ENCODE results near the gene LYST.
"Not testable (repeated sequence)": the region's sequence is repeated elsewhere in the genome, so short reads cannot be mapped to it uniquely, and the experiment has no call there.

The LYST gene

DNA sequence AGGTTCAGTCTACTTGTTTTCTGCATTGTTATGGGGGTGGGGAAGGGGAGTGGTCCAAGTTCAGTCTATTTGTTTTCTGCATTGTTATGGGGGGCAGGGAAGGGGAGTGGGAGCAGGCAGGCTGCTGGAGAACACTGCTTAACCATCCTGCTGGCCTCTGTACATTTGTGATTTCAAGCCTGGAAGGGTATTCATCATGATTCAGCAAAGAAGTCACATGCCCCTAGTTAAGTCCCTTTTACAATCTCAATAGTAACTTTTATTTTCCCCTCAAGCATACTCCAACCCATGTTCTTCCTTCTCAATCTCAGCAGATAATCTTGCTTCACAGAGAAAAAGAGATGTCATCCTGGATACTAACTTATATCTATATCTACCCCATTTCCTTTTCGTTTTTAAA lies 7.9 kb downstream of the LYST start:
- DNase-seq (ENCODE audit: low read depth in 3 of 3) = no peak

DNA sequence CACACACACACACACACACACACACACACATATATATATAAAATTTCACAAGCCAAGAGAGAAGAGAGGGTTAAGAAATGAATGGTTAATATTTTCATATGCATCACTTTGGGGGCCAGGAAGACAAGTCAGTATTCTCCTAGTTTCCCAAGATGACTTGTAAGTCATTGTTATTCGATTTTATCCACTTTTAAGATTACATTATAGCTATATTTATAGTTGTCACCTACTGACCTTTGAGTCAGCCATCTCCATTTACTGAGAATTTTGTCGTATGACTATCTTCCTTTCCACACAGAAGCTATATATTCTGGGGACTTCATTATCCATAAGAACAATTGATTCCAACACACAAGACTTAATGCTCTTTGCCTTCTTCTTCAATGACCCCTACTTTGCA lies 8.9 kb downstream of the LYST start:
- no peak for DNase-seq (ENCODE audit: low read depth in 3 of 3)

DNA sequence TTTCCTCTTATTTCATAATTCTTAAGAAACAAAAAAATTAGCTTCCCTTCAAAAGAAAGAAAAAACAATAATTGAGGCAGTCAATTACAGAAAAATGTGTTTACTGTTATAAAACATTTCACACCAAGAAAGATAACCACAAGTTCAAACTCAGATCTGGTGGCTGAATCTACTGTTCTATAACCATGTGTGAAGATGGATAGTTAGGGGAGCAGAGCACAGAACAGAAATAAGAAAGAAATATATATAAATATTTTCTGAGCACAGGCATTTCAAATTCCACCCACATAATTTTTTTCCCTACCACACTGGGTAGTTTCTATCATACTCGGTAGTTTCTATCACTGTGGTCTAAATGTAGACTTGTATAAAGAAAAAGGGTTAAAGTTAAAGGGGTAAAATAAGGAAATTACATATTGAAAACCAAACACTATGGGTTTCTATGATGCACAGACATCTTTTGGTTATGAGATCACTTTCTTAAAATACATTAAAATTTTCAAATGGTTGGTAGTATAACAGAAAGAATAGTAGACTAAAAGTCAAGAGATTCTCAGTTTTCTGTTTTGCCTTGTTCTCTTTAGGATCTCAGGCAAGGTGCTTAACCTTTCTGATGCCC lies 10.8 kb downstream of the LYST start:
- DNase-seq (ENCODE audit: low read depth in 3 of 3) = no peak

DNA sequence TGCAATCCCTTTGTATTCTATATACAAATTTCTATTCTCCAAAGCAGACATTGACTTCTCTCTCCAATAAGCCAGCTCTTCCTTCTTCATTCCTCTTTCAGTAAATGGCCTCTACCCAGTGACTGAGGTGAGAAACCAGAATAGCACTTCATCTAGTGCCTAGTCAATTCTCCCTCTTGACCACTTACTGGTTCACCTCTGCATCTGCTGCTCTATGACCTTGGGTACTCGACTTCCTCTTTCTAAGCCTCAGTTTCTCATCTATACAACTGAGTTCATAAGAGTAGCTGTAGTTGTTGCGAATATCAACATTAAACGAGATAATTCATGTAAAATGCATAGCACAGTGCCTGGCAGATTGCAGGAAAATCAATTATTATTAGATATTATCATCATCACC lies 12.4 kb downstream of the LYST start:
- DNase-seq (ENCODE audit: low read depth in 3 of 3) = no peak

DNA sequence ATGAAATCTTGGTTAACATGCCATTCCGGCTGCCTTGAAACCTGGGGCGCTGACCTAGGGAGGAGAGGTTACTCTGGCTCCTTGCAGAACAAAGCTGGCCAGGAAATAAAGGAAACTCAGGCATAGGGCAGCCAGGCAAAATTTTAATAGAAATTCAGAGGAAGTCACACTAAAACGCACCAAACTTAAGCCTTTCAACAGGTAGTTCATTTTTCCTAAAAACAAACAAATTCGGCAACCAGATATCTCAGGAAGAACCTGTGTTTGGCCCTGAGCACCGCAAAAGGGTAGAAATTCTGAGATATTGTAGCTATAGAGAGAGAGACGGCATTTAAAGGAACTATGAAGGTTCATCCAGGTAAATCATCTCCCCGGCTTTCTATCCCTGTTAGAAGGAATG lies 13.1 kb downstream of the LYST start:
- no peak for DNase-seq (ENCODE audit: low read depth in 3 of 3)

DNA sequence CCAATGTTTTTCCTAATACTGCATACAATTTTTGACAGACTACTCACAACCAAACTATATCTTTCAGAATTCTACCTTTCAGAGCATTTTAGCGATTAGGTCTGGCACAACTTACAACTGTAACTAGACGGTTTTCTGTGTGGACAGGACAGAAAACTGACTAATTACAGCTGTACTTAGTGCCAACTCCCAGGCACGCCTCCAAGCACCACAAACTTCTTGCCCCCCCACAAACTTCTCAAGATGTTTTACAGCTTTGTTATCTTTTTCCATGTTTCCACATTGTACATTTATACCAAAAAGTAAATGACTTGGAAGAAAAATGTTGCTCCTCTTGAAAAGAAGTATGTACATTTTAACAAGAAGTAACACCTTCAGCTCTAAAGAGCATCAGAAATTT lies 13.8 kb downstream of the LYST start:
- DNase-seq (ENCODE audit: low read depth in 3 of 3) = no peak

DNA sequence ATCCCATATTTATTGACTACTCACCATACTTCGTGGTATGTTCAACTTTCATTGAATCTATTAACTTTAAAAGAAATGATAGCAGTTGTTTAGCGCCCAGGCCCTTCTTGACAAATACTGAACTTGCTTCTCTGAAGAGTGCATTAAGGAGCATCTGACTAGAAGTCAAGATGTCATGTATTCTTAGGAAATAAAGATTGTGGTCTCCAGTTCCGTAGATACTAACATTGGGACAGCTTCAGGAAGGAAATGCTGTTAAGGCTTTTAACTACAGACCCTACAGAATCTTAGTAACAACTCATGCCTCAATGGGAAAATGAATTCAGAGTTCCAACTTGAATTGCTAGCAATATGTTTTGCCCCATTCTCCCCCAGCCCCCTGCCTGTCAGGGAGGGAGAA lies 14.8 kb downstream of the LYST start:
- no peak for DNase-seq (ENCODE audit: low read depth in 3 of 3)

DNA sequence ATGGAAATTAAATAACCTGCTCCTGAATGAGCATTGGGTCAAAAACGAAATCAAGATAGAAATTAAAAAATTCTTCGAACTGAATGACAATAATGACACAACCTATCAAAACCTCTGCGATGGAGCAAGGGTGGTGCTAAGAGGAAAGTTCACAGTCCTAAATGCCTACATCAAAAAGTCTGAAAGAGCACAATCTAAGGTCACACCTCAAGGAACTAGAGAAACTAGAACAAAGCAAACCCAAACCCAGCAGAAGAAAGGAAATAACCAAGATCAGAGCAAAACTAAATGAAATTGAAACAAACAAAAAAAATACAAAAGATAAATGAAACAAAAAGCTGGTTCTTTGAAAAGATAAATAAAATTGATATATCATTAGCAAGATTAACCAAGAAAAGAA lies 18.5 kb downstream of the LYST start:
- DNase-seq (ENCODE audit: low read depth in 3 of 3) = not testable (repeated sequence)

DNA sequence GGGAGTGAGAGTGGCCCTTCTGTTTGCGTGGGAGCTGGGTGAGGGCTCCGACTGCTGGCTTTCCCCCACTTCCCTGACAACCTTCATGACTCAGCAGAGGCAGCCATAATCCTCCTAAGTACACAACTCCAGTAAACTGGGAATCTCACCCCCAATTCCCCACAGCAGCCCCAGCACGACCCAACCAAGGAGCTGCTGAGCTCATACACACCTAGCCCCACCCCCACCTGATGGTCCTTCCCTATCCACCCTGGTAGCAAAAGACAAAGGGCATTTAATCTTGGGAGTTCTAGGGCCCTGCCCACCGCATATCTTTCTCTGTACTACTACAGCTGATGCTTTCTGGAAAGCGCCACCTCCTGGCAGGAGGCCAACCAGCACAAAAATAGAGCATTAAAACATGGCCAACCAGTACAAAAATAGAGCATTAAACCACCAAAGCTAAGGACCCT lies 21.0 kb downstream of the LYST start:
- not testable (repeated sequence) for DNase-seq (ENCODE audit: low read depth in 3 of 3)

DNA sequence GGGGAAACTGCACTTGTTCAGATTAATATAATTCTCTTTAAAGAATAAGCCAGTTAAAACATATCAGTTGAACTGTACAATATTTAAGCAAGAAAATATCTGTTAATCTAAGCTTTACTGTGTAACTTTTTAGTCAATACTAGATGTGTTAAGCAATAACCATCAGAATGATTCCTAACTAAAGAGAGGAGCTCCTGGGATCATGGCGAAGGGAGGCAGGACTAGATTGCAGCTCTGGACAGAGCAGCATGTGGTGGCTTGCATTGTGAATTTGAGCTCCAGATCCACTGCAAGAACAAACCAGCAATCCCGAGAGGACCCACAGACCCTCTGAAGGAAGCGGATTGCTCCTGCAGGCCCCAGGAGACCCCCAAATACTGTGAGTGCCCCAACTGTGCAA lies 21.9 kb downstream of the LYST start:
- no peak for DNase-seq (ENCODE audit: low read depth in 3 of 3)

DNA sequence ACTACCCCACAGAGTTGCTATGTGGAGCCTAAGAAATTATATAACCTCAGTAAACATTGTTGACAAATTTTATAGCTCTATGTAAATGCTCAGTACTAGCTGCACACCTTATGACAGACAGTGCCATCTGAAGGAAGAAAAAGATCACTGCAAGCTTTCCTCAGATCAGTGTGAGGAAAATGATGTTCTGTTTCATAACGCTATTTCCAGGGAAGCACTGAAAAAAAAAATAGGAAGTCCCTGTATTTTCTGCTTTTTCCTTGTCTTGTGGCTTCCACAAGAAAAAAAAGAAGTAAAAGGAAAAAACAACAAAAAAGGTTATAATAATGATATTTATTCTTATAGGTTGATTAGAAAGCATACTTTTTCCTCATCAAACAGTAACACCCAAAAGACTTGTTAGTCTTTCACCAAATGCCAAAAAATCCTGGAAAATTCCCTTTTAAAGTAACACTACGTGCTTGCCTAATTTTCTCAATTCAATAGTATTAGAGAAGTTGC lies 23.2 kb downstream of the LYST start:
- no peak for DNase-seq (ENCODE audit: low read depth in 3 of 3)

DNA sequence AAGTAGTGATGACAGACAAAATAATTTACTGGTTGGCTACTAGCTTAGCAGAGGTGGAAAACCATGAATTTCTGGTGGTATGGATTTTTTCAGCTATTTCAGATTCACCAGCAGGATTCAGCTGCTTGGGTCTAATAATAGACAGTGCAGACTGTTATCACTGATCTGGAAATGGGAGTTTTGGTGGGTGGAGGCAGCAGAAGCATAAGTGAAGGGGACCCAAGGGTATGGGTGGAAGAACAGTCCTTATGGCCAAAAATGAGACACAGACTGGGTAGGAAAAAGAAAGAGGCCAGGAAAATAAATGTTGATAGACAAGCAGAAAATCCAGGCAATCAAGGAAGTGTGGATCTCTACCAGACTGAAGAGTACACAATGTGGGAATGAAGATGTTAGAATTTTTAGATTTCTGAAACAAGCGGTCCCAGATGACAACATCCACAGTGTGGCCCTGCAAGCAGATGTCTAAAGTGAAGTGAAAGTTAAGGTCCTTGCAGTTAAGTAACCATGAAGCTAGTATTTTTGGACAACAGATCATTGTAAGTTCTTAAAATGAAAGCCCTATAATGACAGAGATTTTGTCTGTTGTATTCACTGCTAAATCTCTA lies 24.7 kb downstream of the LYST start:
- no peak for DNase-seq (ENCODE audit: low read depth in 3 of 3)

DNA sequence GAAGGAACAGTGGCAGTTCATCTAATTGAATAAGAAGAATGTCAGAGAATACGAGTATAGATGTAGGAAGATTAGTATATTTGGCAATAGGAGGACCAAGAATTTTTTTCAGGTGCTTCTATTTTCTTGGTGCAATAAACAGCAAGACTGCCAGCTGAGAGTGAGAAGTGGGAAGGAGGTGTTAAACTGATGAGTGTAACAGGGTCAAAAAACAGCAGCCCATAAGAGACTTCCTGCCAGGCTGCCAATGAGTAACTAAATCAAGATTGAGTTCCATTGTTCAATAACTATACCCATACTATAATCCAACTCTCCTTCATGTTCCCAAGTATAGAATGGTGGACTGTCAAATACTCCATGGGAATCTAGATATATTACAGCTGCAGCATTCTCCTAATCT lies 28.7 kb downstream of the LYST start:
- DNase-seq (ENCODE audit: low read depth in 3 of 3) = no peak

DNA sequence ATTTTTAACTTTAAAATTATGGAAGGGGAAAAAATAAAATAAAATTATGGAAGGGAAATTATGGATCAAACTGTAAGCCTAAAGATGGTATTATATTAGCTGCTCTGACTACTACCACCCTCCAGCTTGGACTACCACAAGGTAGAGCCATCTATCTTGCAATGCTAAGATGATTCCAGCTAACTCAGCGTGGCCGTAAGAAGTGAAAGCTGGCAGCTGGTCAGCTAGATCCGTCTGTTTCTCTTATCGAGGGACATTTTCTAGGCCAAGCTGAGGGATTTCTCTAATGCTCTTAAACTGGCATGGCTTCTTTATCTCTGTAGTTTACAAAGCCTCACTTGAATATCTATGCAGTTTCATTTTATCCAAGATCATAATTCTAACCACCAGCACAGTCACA lies 31.5 kb downstream of the LYST start:
- no peak for DNase-seq (ENCODE audit: low read depth in 3 of 3)

DNA sequence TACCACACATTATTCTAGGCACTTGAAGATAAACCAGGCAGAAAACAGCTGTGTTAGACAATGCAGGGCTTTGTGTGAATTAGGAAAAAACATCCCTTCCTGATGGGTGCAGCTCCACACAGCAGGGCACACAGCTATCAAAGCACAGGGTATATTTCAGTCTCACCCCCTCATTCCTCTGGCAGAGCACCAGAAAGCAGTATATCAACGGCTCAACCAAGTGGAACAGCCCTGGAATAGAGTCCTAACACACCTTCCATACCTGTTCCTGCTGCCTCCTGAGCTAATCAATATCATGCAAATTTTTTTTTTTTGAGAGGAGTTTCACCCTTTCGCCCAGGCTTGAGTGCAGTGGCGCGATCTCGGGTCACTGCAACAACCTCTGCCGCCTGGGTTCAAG lies 32.1 kb downstream of the LYST start:
- DNase-seq (ENCODE audit: low read depth in 3 of 3) = no peak

DNA sequence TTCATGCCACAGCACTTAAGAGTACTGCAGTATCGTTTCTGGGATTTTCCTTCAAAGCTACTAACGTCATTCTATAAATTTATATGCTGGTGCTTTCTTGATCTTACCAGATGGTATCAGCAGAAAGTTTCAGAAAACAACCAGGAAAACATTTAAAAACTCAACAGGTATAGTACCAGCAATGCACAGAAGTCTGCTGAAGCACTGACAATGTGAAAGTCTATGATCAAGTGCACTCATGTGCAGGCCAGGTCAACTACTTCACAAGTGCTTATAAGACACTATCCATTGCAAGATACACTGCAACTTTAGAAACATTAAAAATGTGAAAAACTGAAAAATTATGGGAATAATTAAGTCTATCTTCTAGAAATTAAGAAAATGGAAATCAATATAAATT lies 34.7 kb downstream of the LYST start:
- no peak for DNase-seq (ENCODE audit: low read depth in 3 of 3)

DNA sequence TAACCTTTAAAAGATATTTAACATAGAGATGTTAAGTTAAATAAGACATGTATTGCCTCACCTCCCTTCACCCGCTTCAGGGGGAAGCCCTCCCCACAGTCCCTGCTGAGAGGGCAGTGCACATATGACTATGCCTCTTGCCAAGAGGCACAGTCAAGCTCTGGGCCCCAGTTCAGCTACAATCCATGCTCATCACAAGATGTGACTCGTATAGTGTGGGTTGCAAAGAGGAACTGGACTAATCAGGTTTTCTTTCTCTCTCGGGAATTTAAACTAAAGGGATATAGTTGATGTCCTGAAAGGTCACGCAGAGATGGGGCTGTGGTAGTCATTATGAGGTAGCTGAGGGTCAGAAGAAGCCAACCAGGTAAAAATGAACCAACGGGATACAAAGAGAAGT lies 35.6 kb downstream of the LYST start:
- DNase-seq (ENCODE audit: low read depth in 3 of 3) = no peak

DNA sequence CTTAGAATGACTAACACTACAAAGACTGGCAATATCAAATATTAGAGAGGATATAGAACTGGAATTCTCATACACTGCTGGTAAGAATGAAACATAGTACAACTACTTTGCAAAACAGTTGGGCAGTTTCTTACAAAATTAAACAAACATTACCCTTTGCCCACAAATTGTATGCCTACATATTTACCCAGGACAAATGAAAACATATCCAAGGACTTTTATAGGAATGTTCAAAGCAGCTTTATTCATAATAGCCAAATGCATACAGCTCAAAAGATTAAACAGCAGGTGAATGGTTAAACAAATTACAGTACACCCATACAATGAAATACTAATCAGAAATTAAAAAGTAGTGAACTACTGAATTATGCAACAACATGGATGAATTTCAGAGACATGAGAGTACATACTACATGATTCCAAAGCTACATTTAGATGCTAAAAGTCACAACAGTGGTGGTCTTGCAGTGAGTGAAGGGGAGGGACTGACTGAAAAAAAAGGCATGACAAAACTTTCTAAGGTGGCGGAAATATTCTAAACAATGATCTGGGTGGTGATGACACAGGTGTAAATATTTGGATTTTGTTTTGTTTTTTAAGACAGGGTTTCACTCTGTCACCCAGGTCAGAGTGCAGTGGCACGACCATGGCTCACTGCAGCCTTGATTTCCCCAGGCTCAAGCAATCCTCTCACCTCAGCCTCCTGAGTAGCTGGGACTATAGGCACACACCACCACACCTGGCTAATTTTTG lies 40.4 kb downstream of the LYST start:
- DNase-seq (ENCODE audit: low read depth in 3 of 3) = no peak

DNA sequence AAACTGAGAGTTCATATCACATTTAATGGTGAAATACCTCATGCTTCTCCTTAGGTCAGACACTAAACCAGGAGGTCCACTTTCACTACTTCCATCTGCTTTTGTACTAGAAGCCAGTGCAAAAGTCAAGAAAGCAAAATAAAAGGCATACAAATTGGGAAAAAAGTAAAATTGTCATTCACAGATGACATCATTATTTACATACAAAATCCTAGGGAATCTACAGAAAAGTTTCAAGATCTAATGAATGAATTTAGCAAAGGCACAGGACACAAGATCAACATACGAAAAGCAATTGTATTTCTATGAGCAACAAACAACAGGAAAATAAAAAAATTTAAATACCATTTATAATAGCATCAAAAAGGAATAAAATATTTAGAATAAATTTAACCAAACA lies 41.5 kb downstream of the LYST start:
- no peak for DNase-seq (ENCODE audit: low read depth in 3 of 3)

DNA sequence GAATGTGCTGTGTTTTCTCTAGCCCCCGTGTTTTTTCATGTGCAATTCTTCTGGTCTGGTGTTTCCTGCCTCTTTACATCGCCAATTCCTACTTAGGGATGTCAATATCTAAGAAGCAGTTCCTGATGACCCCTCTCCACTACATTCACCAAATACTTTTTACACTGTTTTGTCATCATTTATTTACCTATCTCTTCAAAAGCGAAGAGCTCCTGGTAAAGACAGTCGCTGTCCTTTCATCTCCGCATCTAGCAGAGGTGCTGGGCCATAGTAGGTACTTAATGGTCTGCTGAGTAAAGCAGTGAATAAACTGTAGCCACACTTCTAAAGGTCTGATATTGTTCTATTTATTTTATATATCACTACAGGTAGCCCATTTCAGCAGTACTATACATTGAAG lies 43.0 kb downstream of the LYST start:
- DNase-seq (ENCODE audit: low read depth in 3 of 3) = no peak

DNA sequence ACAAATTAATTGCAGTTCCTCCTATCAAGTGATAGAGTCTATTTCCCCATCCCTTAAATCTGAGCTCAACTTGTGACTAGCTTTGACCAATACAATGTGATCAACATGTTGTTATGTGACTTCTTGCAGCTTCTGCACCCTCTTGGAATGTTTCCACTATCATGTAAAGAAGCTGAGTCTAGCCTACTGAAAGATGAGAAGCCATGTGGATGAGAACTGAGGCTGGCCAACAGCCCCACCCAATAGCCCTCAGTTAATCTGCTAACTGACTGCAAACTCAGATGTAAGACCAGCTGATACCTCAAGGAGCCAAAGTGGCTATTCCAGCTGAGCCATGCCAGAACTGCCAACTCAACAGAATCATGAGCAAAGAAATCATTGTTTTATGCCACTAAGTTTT lies 44.0 kb downstream of the LYST start:
- DNase-seq (ENCODE audit: low read depth in 3 of 3) = no peak

DNA sequence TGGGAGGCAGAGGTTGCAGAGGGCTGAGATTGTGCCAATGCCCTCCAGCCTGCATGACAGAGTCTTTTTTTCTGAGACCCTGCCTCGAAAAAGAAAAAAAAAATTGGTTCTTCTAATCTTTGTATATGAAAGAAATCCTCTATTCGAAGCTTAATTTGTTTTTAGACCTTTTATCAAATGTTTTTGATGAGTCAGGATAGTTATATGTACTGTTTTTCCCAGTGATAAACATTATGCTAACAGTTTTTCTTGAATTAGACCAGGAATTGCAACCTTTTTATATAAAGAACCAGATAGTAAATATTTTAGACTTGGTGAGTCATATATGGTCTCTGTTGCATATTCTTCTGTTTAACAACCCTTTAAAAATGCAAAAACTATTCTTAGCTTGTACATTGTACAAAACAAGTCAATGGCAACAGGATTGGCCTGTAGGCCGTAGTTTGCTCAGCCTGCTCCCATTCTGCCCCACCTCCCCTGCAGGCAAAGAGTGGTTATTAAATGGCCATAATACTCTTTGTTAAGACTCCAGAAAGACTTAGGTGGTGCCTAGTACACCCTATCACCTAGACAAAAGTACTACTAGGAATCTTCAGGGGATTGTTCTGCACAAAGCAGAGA lies 45.2 kb downstream of the LYST start:
- DNase-seq (ENCODE audit: low read depth in 3 of 3) = no peak

DNA sequence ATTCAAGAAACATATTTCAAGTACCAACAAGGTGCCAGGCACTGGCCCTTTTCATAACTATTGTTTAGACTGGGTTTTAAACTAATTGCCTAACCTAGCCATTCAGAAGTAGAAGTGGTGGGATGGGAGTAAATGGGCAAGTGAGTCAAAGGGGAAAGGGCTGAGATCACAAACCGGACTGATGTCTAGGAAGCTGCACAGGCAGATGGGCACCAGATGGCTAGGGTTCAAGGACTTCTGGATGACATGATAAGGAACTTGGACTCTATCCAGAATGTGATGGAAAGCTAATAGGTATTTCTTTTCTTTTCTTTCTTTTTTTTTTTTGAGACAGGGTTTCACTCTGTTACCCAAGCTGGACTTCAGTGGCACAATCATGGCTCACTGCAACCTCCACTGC lies 46.6 kb downstream of the LYST start:
- DNase-seq (ENCODE audit: low read depth in 3 of 3) = no peak

Measured in stimulated activated CD4-positive, alpha-beta T cell treated with anti-CD3 and anti-CD28 coated beads, TNF-alpha, amount 100 ng/mL, for 4 hours (primary cell).